GM18498 (cell line): Measurements from ENCODE around the gene SLC12A8.
"Not testable (repeated sequence)": the region's sequence is repeated elsewhere in the genome, so short reads cannot be mapped to it uniquely, and the experiment has no call there.

Experiments used
- ATAC-seq: cut with Tn5 transposase; IDR thresholded peaks from one replicate; pipeline ENCODE4 v1.9.1; 2021; ENCODE audit warnings: mild to moderate bottlenecking, moderate library complexity; ENCODE audit not compliant: unreplicated experiment

Gene SLC12A8

DNA sequence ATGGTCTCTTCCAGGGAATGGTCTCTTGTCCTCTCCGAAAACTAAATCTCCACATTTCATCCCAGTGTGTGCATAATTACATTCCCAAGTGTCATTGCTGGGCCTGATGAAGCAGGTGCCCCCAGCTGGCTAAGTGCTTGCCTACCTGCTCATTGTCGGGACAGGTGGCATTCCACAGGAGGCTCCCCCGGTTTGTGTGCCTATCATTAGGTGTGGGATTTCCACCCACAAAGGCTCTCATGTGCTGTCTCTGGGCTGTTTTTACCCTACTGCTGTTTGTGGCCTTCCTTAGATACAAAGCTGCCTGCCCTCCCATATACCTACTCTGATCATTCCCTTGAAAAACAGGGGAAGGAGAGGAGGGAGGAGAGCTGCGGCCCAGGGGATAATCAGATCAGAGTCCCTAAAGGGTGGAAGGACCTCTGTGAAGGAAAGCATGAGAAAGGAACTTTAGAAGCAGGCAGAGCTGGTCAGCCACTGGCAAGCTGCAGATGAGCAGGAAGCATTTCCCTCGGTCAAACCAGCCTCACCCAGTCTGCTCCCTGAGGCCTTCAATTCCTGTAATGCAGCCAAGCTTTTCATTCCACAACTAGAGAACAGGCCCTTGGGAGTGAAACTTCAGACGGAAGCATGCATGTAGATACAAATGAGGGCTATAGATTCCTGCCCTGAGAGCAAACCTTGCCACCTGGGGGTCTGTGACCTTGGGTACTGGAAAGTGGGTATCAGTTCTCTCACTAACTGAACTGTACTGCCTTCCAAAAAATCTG, 96.1 kb downstream of the SLC12A8 start:
- ATAC-seq: no peak

DNA sequence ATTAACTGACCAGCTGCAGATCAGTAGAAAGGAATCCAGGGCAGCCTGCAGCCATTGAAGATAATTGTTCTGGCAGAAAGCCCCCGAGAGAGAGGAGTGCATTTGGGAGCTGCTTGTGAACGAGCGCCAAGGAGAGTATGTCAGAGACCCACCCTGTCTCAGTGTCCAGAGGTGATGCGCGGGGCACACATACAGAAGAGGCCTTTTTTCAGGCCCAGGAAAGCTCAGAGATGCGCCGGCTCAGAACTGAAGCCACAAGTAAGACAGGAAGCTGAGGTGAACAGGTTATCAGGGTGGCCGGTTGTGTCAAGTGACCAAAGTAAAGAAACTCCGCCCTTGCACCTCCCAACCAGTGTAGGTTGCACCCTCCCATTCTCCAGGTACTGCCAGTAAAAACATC, 96.9 kb downstream of the SLC12A8 start:
- no peak for ATAC-seq

DNA sequence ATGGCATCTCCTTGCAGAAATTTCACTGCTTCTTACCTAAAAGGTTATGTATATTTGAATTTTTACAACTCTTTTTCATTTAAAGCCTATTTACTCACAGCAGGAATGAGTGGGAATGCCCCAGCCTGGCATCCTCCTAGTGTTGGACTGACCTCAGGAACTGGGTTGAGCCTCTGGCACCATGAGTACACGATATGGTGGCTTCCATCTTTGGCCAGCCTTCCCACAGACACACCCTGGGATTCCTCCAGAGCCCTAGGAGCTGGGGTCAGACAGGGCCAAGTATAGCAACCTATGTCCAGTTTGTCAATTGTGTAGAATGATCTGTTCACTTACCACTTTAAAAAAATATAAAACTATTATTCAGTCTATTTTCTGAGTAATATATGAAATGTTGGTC, 99.6 kb downstream of the SLC12A8 start:
- no peak for ATAC-seq

DNA sequence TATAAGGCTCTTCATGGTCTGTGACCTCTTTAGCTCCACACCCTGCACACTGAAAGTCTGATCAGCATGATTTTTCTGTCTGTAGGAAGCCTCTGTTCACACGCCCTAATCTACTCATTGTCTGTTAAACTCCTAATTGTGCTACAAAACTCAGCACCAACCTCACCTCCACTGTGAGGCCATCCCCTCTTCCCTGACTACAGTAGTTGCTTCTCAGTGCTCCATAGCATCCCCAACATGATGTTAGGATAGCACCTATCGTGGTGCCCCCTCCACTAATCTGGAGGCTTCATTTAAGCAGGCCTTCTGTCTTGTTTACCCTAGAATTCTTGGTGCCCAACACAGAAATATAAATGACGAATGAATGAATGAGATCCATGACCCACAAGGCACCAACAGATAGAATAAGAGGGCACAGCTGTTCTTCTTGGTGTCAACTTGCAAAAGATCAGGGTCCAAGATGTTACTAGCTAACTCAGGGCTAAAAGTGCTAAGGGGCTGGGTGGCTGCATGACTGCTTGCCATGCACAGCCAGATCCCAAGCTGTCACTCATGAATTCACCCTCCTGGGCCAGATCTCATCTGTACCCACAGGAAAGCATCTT, 101.6 kb downstream of the SLC12A8 start:
- no peak for ATAC-seq

DNA sequence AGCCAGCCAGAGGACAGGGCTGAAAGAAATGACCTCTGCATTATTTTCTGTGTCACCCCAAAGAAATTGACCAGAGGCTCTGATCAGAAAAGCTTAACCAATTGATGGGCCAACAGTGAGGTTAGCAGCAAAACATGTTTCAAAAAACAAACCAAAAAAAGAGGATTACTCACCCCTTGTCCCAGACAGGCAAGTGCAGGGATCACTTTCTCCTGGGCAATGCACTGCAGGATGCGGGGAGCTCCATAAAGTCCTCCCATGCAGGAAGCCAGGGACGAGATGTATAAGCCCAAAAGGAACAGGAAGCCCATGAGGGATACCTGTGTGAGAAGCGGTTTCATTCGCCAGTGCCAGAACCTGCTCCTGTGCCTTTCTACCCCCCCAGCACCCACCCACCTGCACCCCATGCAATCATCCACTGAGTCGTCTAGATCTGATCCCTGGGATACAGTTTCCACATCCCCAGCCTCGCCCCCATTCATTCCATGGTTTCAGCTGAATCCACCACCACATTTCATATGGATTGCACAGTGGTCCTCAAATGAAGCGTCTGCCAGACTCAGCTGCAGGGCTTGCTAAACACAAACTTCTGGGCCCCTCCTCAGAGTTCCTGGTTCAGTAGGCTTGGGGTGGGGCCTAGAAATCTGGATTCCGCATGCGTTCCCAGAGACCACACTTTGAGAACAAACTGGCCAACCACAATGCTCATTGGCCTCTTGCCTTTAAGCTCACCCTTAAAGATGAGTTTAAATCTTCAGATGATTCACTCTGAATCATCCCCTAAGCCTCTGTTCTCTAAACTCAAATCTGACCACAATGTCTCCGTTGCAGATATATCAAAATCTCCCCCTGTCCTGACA, 102.3 kb downstream of the SLC12A8 start:
- ATAC-seq: no peak

DNA sequence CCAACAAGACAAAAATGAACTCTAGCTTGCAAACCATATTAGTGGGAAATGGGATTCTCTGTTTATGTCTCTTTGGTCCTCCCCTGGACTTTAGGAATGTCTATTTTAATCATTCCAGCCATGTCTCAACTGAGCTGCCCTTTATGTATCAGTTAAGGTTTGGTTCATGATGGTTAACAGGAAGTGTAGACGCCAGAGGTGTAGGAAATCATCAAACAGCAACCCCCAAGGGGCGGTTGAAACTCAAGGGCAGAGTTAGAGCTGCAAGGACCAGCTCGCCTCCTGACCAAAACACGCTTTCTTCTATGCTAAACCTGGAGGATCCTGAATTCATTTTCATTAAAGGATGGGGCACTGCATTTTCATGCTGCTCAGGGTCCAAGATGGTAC, 103.0 kb downstream of the SLC12A8 start:
- ATAC-seq: no peak

DNA sequence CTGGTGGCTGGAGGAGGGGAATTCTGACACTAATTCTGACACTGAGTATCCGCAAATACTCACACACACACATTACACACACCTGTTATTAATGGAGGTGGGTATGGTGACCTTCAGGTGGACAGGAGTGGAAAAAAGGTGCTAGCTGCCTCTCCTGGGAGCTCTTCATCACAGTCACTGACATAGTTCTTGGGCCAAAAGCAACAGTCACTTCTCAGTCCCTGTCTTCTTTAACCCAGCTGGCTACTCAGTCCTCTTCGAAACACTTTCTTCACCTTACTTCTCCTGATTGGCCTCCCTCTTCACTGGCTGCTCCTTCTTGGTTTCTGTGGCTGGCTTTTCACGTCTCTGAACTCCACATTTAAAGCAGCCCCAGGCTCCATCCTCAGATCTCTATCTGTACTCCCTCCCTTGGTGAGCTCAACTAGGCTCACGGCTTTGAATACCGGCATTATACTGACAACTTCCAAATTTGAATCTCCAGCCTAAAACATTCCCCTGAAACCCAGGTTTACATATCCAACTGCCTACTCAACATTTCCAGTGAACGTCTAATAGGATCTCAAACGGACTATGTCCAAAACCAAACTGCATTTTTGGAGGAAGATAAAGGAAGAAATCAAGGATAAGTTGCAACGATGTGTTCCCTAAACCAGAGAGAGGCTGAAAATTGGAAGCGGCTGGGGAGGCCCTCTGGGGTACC, 103.6 kb downstream of the SLC12A8 start:
- no peak for ATAC-seq

DNA sequence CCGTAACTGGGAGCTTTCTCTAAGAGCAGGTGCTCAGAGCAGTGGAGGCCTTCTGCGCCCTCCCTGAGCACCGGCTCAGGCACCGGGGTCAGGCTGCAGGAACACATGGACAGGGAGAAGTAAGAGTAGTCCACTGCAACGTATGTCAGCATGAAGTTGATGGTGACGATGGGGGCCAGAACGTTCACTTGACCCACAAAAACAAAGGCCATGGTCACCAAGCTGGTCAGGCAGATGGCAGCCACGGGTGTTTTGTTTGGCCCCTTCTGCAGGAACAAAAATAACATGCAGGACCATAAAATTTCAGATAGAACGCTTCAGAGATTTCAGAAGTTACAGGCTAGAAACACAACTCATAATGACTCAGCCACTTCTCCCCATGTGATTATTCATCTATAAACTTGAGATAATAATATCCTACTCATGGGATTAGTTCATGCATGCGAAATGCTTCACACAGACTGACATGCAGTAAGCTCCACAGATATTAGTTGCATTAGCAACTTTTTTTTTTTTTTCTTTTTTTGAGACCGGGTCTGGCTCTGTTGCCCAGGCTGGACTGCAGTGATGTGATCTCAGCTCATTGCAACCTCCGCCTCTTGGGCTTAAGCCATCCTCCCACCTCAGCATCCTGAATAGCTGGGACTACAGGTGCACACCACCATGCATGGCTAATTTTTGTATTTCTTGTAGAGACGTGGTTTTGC, 104.5 kb downstream of the SLC12A8 start:
- ATAC-seq: peak; percentile 44

DNA sequence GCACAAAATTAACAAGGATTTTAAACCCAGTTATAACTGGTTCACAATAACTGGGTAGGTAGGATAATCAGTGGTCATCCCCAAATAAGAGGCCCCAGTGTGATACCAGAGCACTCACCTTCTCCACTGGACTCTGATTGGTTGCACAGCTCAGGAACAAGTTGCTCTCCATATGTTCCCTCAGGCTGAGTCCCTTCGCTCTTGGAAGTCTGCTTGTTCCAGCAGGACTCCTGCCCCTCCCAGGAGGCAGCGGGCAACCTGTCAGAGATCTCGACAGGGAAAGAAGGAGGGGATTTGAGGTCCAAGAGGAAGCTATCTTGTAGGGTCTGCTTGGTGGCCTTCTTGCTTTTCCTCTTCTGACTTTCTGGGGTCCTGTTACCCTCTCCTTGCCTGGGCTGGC, 105.2 kb downstream of the SLC12A8 start:
- ATAC-seq: no peak

DNA sequence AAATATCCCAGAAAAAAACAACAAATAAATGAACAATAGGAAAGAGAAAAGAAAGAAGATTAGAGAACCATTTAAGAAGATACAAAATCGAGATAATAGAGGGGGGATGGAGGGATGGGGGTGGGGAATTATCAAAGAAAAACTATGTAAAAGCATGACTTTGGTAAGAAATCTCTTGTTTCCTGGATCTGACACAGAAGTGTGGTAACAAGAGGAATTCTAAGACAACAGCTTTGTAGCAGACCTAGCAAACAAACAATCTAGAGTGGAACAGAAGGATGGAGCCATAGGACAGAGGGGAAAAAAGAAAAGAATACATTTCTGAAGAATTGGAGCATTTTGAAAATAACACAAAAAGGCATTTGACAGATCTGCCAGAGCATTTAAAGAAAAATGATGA, 107.4 kb downstream of the SLC12A8 start:
- ATAC-seq: no peak

DNA sequence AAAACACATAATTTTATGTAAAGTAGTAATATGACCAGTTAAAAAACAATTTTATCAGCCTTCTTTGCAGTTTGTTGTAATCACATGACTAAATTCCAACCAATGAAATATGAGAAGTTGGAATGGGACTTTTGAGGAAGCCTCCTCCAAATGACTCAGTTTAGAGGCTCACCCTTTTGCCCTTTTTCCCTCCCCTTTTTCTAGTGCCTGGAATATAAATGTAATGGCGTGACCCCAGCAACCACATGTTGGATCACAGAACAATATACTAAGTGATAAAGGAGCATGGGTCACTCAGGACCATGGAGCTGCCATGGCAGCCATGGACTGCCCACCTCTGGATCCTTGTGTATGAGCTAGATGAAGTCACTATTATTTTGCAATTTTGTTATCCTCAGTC, 107.9 kb downstream of the SLC12A8 start:
- ATAC-seq: no peak

DNA sequence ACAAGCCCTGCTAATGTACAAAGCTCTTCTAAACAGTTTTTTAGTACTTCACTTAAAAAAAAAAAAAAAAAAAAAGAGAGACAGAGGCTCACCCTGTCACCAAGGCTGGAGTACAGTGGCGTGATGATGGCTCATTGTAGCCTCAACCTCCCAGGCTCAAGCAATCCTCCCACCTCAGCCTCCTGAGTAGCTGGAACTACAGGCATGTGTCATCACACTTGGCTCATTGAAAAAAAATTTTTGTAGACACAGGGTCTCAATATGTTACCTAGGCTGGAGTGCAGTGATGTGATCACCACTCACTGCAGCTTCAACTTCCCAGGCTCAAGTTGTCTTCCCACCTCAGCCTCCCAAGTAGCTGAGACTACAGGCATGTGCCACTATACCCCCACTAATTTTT, 109.1 kb downstream of the SLC12A8 start:
- ATAC-seq: no peak

DNA sequence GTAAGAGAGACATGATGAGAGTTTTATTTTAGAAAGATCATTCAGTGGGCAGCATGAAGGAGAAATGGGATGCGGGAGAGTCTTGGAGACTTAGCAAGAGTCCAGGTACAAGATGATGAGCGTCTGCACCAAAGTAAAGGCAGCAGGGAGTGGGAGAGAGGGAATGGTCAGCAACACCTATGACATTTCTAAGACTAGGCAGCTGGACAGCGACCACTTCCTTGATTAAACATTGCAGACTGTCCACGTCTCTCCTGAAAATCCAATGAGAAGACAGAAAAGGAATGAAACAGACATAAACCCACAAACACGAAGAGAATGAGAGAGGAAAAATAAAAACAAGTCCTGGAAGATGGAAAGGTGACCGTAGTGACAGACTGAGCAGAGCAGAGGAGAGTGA, 110.1 kb downstream of the SLC12A8 start:
- ATAC-seq: no peak

DNA sequence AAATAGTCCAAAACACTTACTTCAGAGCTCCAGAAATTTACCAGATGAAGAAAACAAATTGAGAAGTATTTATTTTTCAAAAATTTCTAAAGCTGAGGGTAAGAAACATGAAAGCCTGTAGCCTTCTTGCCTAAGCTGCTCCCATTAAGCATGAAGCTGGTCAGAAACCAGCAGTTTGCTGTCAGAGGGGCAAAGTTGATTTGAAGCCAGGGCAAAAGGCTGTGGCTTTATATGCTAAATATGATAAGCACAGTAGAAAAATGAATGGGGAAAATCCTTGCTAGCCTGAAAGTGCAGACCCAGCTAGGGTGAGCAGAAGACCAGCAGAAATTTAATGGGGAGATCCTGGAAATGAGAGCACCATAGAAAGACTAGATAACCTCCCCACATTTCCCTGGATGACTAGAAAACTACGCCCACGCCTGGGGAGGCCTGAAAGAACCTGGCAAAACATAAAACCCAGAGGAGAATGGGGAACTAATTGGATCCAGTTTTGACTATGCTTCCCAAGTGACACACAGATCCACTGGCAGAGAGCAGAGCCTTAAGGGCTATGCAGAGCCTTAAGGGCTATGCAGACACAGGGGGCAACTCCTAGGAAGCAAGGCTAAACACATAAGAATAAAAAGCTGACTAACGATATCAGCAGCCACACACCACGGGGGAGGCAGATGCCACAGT, 113.8 kb downstream of the SLC12A8 start:
- no peak for ATAC-seq

DNA sequence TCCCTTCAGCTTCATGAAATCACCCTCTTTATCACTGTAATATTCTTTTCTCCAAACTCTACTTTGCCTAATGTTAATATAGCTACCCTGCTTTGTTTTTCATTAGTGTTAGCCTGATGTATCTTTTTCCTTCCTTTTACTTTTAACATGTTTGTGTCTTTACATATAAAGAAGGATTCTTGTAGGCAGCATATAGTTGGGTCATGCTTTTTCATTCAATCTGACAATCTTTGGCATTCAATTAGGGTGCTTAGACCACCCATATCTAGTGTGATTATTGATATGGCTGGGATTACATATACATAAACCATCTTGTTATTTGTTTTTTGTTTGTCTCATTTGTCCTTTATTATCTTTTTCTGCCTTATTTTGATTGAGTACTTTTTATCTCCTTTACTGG, 121.9 kb downstream of the SLC12A8 start:
- ATAC-seq: no peak

DNA sequence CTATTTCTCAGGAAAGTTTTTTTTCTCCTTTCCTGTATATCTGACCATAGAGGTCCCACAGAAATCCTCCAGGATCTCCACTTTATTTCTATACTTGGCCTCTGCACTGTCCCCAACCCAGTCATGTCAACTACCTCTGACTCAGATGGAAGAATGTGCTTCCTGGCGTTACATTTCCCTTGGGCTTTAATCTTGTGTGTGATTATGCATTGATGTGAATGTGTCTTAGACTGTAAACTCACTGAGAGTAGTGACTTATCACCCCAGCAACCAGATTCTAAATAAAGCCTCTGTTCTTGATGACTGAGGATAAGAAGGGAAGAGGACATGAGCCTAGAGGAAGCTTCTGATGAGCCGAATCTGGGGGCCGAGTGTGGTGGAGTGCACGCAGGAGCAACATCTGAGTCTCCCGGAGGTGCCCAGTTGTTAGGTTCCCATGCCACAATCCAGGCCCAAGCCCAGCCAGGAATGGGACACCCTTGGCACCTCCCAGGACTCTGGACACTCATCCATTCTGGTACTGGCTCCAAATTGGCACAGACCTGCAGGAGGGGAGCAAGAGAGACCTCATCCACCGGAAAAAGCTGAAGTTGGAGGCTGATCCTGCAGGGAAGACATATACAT, 124.7 kb downstream of the SLC12A8 start:
- ATAC-seq: no peak

DNA sequence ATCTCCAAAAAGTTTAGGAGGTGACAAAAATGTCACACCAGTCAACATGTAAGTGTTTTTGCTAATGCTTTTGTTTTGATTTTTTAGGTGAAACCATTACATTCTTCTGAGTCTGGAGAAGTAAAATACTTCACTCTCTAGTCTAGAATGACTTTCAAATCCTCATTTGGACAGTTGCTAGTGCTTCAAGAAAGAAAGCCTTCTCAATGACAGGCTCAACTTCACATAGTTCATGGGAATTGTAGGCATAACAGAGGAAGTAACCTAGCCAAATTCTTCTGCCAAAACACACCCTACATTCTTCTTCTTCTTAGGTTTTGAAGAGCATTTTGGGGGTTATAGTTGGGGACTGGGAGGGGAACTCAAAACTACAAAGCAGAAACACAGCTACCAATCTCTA, 127.4 kb downstream of the SLC12A8 start:
- ATAC-seq: no peak

DNA sequence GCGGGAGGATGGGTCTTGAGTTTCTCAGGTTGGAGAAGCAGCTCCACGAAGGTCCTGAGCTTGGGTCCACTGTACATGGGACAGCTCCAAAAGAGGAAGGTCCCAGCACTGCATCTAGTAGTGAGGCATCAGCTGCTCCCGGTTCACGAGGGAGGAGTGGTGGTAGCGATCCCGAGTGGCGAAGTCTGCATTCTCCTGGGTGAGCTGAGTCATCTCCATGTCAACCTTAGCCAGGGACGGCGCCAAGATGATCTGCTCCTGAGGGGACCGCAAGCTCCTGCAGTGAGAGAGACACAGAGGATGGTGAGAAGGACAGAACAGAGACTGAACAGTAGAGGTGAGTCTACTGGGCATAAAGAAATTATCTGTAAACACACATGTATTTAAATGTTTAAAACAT, 128.8 kb downstream of the SLC12A8 start:
- no peak for ATAC-seq

DNA sequence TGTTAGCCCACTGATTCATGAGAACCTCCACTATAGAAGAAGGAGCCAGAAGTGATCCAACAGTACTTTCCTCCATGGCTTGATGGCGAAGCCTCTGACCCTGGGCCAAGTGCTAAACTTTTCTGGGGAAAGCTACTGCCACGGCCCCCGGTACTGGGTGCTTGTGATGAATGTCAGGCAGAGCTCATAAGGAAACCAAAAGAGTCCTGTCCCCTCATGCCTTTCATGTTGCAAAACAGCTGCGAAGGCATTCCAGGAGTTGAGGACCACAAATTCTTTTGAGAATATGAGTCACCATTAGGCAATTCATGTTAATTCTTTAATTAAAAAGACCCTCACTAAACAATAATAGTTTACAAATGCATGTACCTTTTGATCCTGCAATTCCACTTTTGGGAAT, 130.2 kb downstream of the SLC12A8 start:
- ATAC-seq: not testable (repeated sequence)

DNA sequence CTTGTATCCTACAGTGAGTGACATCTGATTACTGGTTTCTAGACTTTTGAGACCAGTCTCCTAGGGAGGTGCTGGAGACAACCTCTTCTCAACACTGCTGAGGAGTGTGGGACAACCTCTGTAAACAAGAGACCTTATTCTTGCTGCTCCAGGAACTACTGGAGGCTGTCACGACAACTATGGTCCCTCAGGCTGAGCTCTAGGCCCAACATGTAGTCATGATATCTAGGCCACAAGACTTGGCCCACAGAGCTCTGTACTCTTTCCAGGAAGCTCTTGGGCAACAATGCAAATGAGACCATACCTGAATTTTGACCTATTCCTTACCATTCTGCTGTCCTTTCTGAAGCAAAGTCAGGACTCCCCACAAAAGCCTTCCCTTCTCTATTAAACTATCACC, 132.5 kb downstream of the SLC12A8 start:
- ATAC-seq: no peak
